CD4-positive, alpha-beta T cell (primary cell): ENCODE measurements around the gene XRCC4. TPM values are rescaled to one million over a fixed set of nuclear protein-coding genes. Genes with fewer than 3 reads are reported as not detected.

Experiments used
- ATAC-seq: fragments of 200-7000 bp; cut with Tn5 transposase; one replicate; pipeline ENCODE4 v1.10.0; 2022; ENCODE audit warnings: mild to moderate bottlenecking; ENCODE audit not compliant: poor library complexity
- CTCF ChIA-PET: fragments of 350-600 bp; sonication (Branson Sonifier 250); formaldehyde crosslinking; loops from one replicate; lab custom pipeline; 2021; ENCODE audit warnings: antibody characterized with exemption, inconsistent platforms; lab: Charles Lee
- POLR2A ChIA-PET: fragments of 350-600 bp; sonication (Branson Sonifier 250); formaldehyde crosslinking; loops from one replicate; lab custom pipeline; 2021; ENCODE audit warnings: antibody characterized with exemption, inconsistent platforms; lab: Charles Lee
- DNase-seq, 14 experiments: peaks; one replicate each; pipeline ENCODE4 v3.0.0-alpha.2; 2013 to 2020; ENCODE audit warnings: mixed read lengths in 2 of 14
- H3K27ac ChIP-seq, 2 donors: one replicate each; pipeline versions ENCODE4 v1.5.1 to v1.7.0; 2013; ENCODE audit warnings: low read length in 2 of 2, low read depth in 1 of 2, mild to moderate bottlenecking in 1 of 2
- H3K27me3 ChIP-seq, 2 experiments: 1 replicate in 1 of 2; 2 replicates in 1 of 2; pipeline versions ENCODE4 v1.6.1 to v1.7.0; 2013; ENCODE audit warnings: low read length in 2 of 2, control low read depth in 1 of 2, mild to moderate bottlenecking in 1 of 2, moderate library complexity in 1 of 2; ENCODE audit not compliant: insufficient read depth in 2 of 2, control insufficient read depth in 1 of 2
- H3K36me3 ChIP-seq: one replicate; pipeline ENCODE4 v1.6.1; 2013; ENCODE audit warnings: low read length, control low read depth; ENCODE audit not compliant: insufficient read depth
- H3K4me1 ChIP-seq: one replicate; pipeline ENCODE4 v1.6.1; 2013; ENCODE audit warnings: low read length, control low read depth; ENCODE audit not compliant: insufficient read depth
- H3K4me3 ChIP-seq: one replicate; pipeline ENCODE4 v1.5.1; 2013; ENCODE audit warnings: mild to moderate bottlenecking, low read length, moderate library complexity
- H3K9me3 ChIP-seq, 2 experiments: 1 replicate in 1 of 2; 2 replicates in 1 of 2; pipeline versions ENCODE4 v1.6.1 to v1.7.0; 2013; ENCODE audit warnings: low read length in 2 of 2, mild to moderate bottlenecking in 2 of 2, control low read depth in 1 of 2, moderate library complexity in 1 of 2; ENCODE audit not compliant: control insufficient read depth in 1 of 2, insufficient read depth in 1 of 2
- H3K27ac Mint-ChIP-seq: one replicate; pipeline ENCODE4 v1.8.0; 2020; ENCODE audit warnings: mixed read lengths
- H3K27me3 Mint-ChIP-seq: one replicate; pipeline ENCODE4 v1.8.0; 2021; ENCODE audit warnings: mixed read lengths
- H3K36me3 Mint-ChIP-seq: one replicate; pipeline ENCODE4 v1.8.0; 2021; ENCODE audit warnings: low read depth, mixed read lengths
- H3K4me1 Mint-ChIP-seq: one replicate; pipeline ENCODE4 v1.8.0; 2021; ENCODE audit warnings: low read depth, mixed read lengths
- H3K4me3 Mint-ChIP-seq: one replicate; pipeline ENCODE4 v1.8.0; 2020; ENCODE audit warnings: mild to moderate bottlenecking, mixed read lengths
- H3K9me3 Mint-ChIP-seq: one replicate; pipeline ENCODE4 v1.8.0; 2020; ENCODE audit warnings: mixed read lengths
- CTCF ChIP-seq: fragments of 200-600 bp; IDR thresholded peaks from one replicate; pipeline ENCODE4 v1.8.0; 2022; ENCODE audit warnings: antibody characterized with exemption, mild to moderate bottlenecking
- intact Hi-C, 2 experiments: fragments of 100-400 bp; cut with DNase I in 1 of 2; cut with micrococcal nuclease in 1 of 2; formaldehyde crosslinking; loops; one replicate each; pipeline versions ENCODE4 v1.15.1 to v1.9.0; 2023 to 2025; cut with DNase I, micrococcal nuclease
- polyA plus RNA-seq, 2 donors: library from polyadenylated mRNA; unstranded; fragments of 120-200 nt; gene quantifications; one replicate each; pipeline ENCODE4 v1.2.1, GENCODE V29; 2013
- total RNA-seq, 174 experiments: library from RNA in 2 of 174; stranded (reverse) in 2 of 174; gene quantifications; one replicate each; pipeline ENCODE4 v1.2.3 and lab custom pipeline; 2021 to 2026

XRCC4 gene
- total RNA-seq (1 to 10 TPM; 1.8 TPM), total RNA-seq (lab: John Stamatoyannopoulos, UW) (1.5 to 20.7 (median 5.5) reads per million in 172 experiments)
- polyA plus RNA-seq (2013, experiment 1 of 2): 5.5 TPM
- polyA plus RNA-seq (2013, experiment 2 of 2): 5.2 TPM

- POLR2A ChIA-PET: interaction anchor here (0.6 to 1.9 kb wide), 15 partner anchors 8 to 1775 kb away, joined by 3 to 9 read pairs (median 4); partner anchors contain the start of genes RPS23, SSBP2 and ZCCHC9
- no peak for TF ChIP-seq CTCF
- H3K4me1 ChIP-seq: peaks cover 18% of the 10 kb centered on the region
- Mint-ChIP-seq H3K4me1 (peaks cover 61% of the 10 kb centered on the region), H3K27ac (peak within 1 kb of the TSS; percentile 95), H3K9me3 (no peaks in the 10 kb centered on the region), H3K27me3 (no peaks in the 10 kb centered on the region), H3K4me3 (peak within 1 kb of the TSS; percentile 94), H3K36me3 (peaks cover 45% of the 10 kb centered on the region)
- H3K27me3 ChIP-seq: no peaks in the 10 kb centered on the region
- ATAC-seq (peak; percentile 98), DNase-seq (peak; percentile 81 to 98 (median 89))
- peak within 1 kb of the TSS; percentile 76 for H3K4me3 ChIP-seq
- H3K36me3 ChIP-seq: no peaks in the 10 kb centered on the region
- intact Hi-C loops: loop anchor here (1.0 to 5.0 kb wide), 4 partner anchors 40 to 800 kb away; partner anchors contain the start of gene RPS23 (in 1 of the 2)
- CTCF ChIA-PET: no interaction called here
- no peaks in the 10 kb centered on the region for H3K9me3 ChIP-seq
- peak within 1 kb of the TSS; percentile 83 to 88 for H3K27ac ChIP-seq
These were observed at the start of gene XRCC4, which contains the start of gene TMEM167A for GRCh38 chr5:83076742-83077661. Gene XRCC4, plus strand, starts transcription at chr5:83077547. Its CDS starts 27,373 bp downstream, at chr5:83104920. Gene TMEM167A, minus strand, starts transcription at chr5:83077394. Its CDS starts 71 bp downstream, at chr5:83077323.

GRCh38 chr5:83029912-83030311 lies 47.4 kb upstream of the XRCC4 start:
- Mint-ChIP-seq H3K4me3 (no peak overlapping the region), H3K27ac (no peak overlapping the region), H3K36me3 (no peaks in the 10 kb centered on the region), H3K4me1 (no peaks in the 10 kb centered on the region), H3K27me3 (no peaks in the 10 kb centered on the region), H3K9me3 (no peaks in the 10 kb centered on the region)
- POLR2A ChIA-PET: no interaction called here
- CTCF ChIA-PET: no interaction called here
- Histone ChIP-seq H3K9me3 (no peaks in the 10 kb centered on the region), H3K27ac (no peak overlapping the region), H3K36me3 (no peaks in the 10 kb centered on the region), H3K27me3 (no peaks in the 10 kb centered on the region), H3K4me3 (no peak overlapping the region), H3K4me1 (no peaks in the 10 kb centered on the region)
- no peak for TF ChIP-seq CTCF
- DNase-seq: no peak
- intact Hi-C loops: no loop called here
- no peak for ATAC-seq

DNA sequence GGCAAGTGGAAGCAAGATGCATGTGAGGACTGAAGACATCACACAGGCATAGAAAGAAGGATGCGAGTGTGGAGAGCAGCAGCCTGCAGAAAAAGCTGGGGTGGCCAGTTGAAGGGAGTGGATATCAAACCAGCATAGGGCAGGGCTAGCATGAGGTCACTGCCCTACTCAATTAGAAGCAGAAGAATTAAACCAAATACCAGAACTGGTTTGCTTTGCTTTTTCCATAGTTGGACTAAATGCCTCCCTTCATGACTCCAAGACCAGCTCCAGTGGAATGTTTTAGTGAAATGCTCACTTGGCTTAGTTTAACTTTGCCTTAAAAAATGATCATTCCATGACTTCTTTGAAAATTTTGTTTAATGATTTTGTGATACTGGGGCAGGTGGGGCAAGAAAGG lies 46.0 kb upstream of the XRCC4 start:
- H3K36me3 ChIP-seq: no peaks in the 10 kb centered on the region
- no peak overlapping the region for H3K27ac Mint-ChIP-seq
- H3K9me3 Mint-ChIP-seq: no peaks in the 10 kb centered on the region
- intact Hi-C loops: no loop called here
- H3K27me3 ChIP-seq: no peaks in the 10 kb centered on the region
- no peaks in the 10 kb centered on the region for H3K36me3 Mint-ChIP-seq
- no peak for TF ChIP-seq CTCF
- POLR2A ChIA-PET: no interaction called here
- no peak overlapping the region for H3K27ac ChIP-seq
- CTCF ChIA-PET: no interaction called here
- no peak for DNase-seq
- H3K27me3 Mint-ChIP-seq: no peaks in the 10 kb centered on the region
- no peaks in the 10 kb centered on the region for H3K4me1 Mint-ChIP-seq
- H3K4me3 Mint-ChIP-seq: no peak overlapping the region
- no peaks in the 10 kb centered on the region for H3K9me3 ChIP-seq
- no peak overlapping the region for H3K4me3 ChIP-seq
- ATAC-seq: no peak
- H3K4me1 ChIP-seq: no peaks in the 10 kb centered on the region
